B cell (primary cell): Measurements from ENCODE around the gene IL13. TPM values are rescaled to one million over a fixed set of nuclear protein-coding genes. Genes with fewer than 3 reads are reported as not detected.

Source experiments
- ATAC-seq: fragments of 200-7000 bp; cut with Tn5 transposase; one replicate; pipeline ENCODE4 v1.10.0; 2021; ENCODE audit warnings: low read depth, mild to moderate bottlenecking, moderate number of reproducible peaks, moderate library complexity
- CTCF ChIA-PET: fragments of 350-600 bp; sonication (Branson Sonifier 250); formaldehyde crosslinking; loops from one replicate; lab custom pipeline; 2021; ENCODE audit warnings: antibody characterized with exemption, inconsistent platforms; lab: Charles Lee
- POLR2A ChIA-PET: fragments of 350-600 bp; sonication (Branson Sonifier 250); formaldehyde crosslinking; loops from one replicate; lab custom pipeline; 2021; ENCODE audit warnings: antibody characterized with exemption; lab: Charles Lee
- DNase-seq: peaks from one replicate; pipeline ENCODE4 v3.0.0; 2013
- H2AFZ ChIP-seq: 2 replicates; pipeline ENCODE4 v1.6.1; 2012; ENCODE audit warnings: mild to moderate bottlenecking, low read depth, low read length; ENCODE audit not compliant: insufficient read depth, poor library complexity, severe bottlenecking
- H3K27ac ChIP-seq, 2 donors: 1 replicate in 1 of 2; 2 replicates in 1 of 2; pipeline ENCODE4 v1.5.1; 2012 to 2013; ENCODE audit warnings: low read length in 2 of 2, mild to moderate bottlenecking in 2 of 2, moderate library complexity in 1 of 2
- H3K27me3 ChIP-seq, 4 experiments: fragments of 200-600 bp in 1 of 4; sonication (generic) in 1 of 4; replicated peaks in 1 of 4; 1 replicate in 2 of 4; 2 replicates in 2 of 4; pipeline versions ENCODE4 v1.6.1 to v1.7.0; 2013 to 2016; ENCODE audit warnings: low read length in 3 of 4, mild to moderate bottlenecking in 2 of 4, mixed read lengths in 1 of 4, moderate library complexity in 1 of 4; ENCODE audit not compliant: insufficient read depth in 4 of 4, control insufficient read depth in 3 of 4; ENCODE audit errors: control extremely low read depth in 1 of 4
- H3K36me3 ChIP-seq, 2 experiments: replicated peaks in 1 of 2; 1 replicate in 1 of 2; 2 replicates in 1 of 2; pipeline versions ENCODE4 v1.6.1 to v1.7.1; 2013; ENCODE audit warnings: low read length in 1 of 2; ENCODE audit not compliant: insufficient read depth in 2 of 2, control insufficient read depth in 1 of 2; ENCODE audit errors: control extremely low read depth in 1 of 2, extremely low read depth in 1 of 2
- H3K4me1 ChIP-seq, 2 donors: fragments of 200-600 bp in 1 of 2; sonication (generic) in 1 of 2; 1 replicate in 1 of 2; 2 replicates in 1 of 2; pipeline versions ENCODE4 v1.5.1 to v1.6.1; 2013 to 2017; ENCODE audit warnings: low read length in 2 of 2; ENCODE audit not compliant: control insufficient read depth in 2 of 2, insufficient read depth in 2 of 2
- H3K4me2 ChIP-seq: replicated peaks from 2 replicates; pipeline ENCODE3; 2012; ENCODE audit warnings: mild to moderate bottlenecking, low read depth, low read length; ENCODE audit not compliant: poor library complexity, severe bottlenecking
- H3K4me3 ChIP-seq, 5 experiments: fragments of 200-600 bp in 1 of 5; sonication (generic) in 1 of 5; 1 replicate in 3 of 5; 2 replicates in 2 of 5; pipeline versions ENCODE4 v1.5.1 to v1.7.0; 2011 to 2016; ENCODE audit warnings: low read length in 4 of 5, mild to moderate bottlenecking in 4 of 5, low read depth in 2 of 5, control low read depth in 1 of 5, moderate library complexity in 1 of 5; ENCODE audit not compliant: insufficient read depth in 1 of 5; ENCODE audit errors: control extremely low read depth in 1 of 5, extremely low read depth in 1 of 5
- H3K79me2 ChIP-seq: fragments of 200-600 bp; sonication (generic); one replicate; pipeline ENCODE4 v1.6.0; 2016; ENCODE audit warnings: low read length; ENCODE audit not compliant: control insufficient read depth, insufficient read depth
- H3K9ac ChIP-seq: fragments of 200-600 bp; sonication (generic); 2 replicates; pipeline ENCODE4 v1.6.1; 2017; ENCODE audit warnings: mild to moderate bottlenecking, low read length, moderate library complexity
- H3K9me3 ChIP-seq, 3 donors: one replicate each; pipeline versions ENCODE4 v1.6.1 to v1.7.1; 2013; ENCODE audit warnings: low read length in 2 of 3; ENCODE audit not compliant: control insufficient read depth in 2 of 3, insufficient read depth in 1 of 3; ENCODE audit errors: control extremely low read depth in 1 of 3
- H4K20me1 ChIP-seq: 2 replicates; pipeline ENCODE4 v1.6.0; 2012; ENCODE audit warnings: mild to moderate bottlenecking, low read length; ENCODE audit not compliant: insufficient read depth, control insufficient read depth, poor library complexity, severe bottlenecking
- H3K27ac Mint-ChIP-seq: one replicate; pipeline ENCODE4 v1.8.0; 2021; ENCODE audit warnings: mixed read lengths
- H3K27me3 Mint-ChIP-seq: one replicate; pipeline ENCODE4 v1.8.0; 2021; ENCODE audit warnings: mixed read lengths
- H3K4me1 Mint-ChIP-seq: one replicate; pipeline ENCODE4 v1.8.0; 2021; ENCODE audit warnings: mixed read lengths
- H3K4me3 Mint-ChIP-seq: one replicate; pipeline ENCODE4 v1.8.0; 2021; ENCODE audit warnings: mixed read lengths
- H3K9me3 Mint-ChIP-seq: one replicate; pipeline ENCODE4 v1.8.0; 2022; ENCODE audit warnings: mixed read lengths; ENCODE audit not compliant: insufficient read depth
- CTCF ChIP-seq: fragments of 200-600 bp; IDR thresholded peaks from one replicate; pipeline ENCODE4 v1.8.0; 2022; ENCODE audit warnings: antibody characterized with exemption, mild to moderate bottlenecking
- EZH2 ChIP-seq: IDR thresholded peaks from 2 replicates; pipeline ENCODE4 v1.6.1; 2012; ENCODE audit warnings: borderline replicate concordance, low read depth, mild to moderate bottlenecking, moderate library complexity, low read length; ENCODE audit not compliant: insufficient read depth, poor library complexity, severe bottlenecking
- WGBS: methylation state at CpG from one replicate; pipeline ENCODE4 v1.1.5; 2013; ENCODE audit warnings: missing lambda C conversion rate; ENCODE audit not compliant: insufficient coverage; 5-methylcytosine and 5-hydroxymethylcytosine counted together
- intact Hi-C: fragments of 100-400 bp; cut with micrococcal nuclease; formaldehyde crosslinking; loops from one replicate; pipeline ENCODE4 v1.10.0; 2022
- polyA plus RNA-seq: library from polyadenylated mRNA; depleted of rRNA; stranded (reverse); fragments of >200 nt; gene quantifications from 2 replicates; pipeline ENCODE4 v1.2.3, GENCODE V29; 2012
- total RNA-seq, 2 donors: library from RNA; stranded (reverse); fragments of 120-200 nt in 1 of 2; gene quantifications; 1 replicate in 1 of 2; 2 replicates in 1 of 2; pipeline versions ENCODE4 v1.2.3 to v1.2.4, GENCODE V29; 2013 to 2022

IL13 gene
- total and polyA plus RNA-seq, 2 donors (not counting 1 experiment from before 2014, with no cell fraction given) = 0.42 to 0.45 TPM

GRCh38 chr5:132655821-132656773 lies 1.9 kb upstream of the IL13 start:
- Histone ChIP-seq H3K4me1 (peaks cover 12 to 15% of the 10 kb centered on the region in 2 donors), H4K20me1 (no peaks in the 10 kb centered on the region), H3K9me3 (peaks cover 0 to 8% (median 0%) of the 10 kb centered on the region in 3 donors), H3K4me2 (peak overlapping the region; percentile 81), H3K79me2 (no peaks in the 10 kb centered on the region), H3K27ac (no peak overlapping the region), H3K4me3 (peak overlapping the region in 3 of 5 experiments; percentile 11 to 47 (median 21)), H3K9ac (peak overlapping the region; percentile 55), H3K36me3 (no peaks in the 10 kb centered on the region), H3K27me3 (peaks cover 0 to 37% (median 14%) of the 10 kb centered on the region in 4 experiments), H2AFZ (peak overlapping the region; percentile 47)
- CTCF ChIA-PET = no interaction called here
- peak; percentile 40 for DNase-seq
- intact Hi-C loops = no loop called here
- TF ChIP-seq EZH2 = no peak
- no peak for TF ChIP-seq CTCF
- Mint-ChIP-seq H3K27me3 (peaks cover 39% of the 10 kb centered on the region), H3K27ac (no peak overlapping the region), H3K4me1 (peaks cover 10% of the 10 kb centered on the region), H3K9me3 (no peaks in the 10 kb centered on the region), H3K4me3 (peak overlapping the region; percentile 56)
- no peak for ATAC-seq
- POLR2A ChIA-PET = no interaction called here
- 10% methylated on average over 90 of the region's 92 CpGs for WGBS
